ENCODE results near the gene PIP5K1A. TPM values are rescaled to one million over a fixed set of nuclear protein-coding genes. Genes with fewer than 3 reads are reported as not detected.

Gene PIP5K1A
- total RNA-seq, 1 donor = 67.7 TPM

- Histone ChIP-seq H3K27me3 (ENCODE audit: insufficient read depth, low read length) (no peaks in the 10 kb centered on the region), H3K36me3 (ENCODE audit: insufficient read depth, low read length) (peaks cover 15% of the 10 kb centered on the region), H3K27ac (ENCODE audit: low read depth, low read length) (peak within 1 kb of the TSS; percentile 68), H3K9me3 (ENCODE audit: low read depth, low read length) (no peaks in the 10 kb centered on the region), H3K4me2 (ENCODE audit: insufficient read depth, low read length) (peak within 1 kb of the TSS; percentile 98), H4K20me1 (ENCODE audit: insufficient read depth, low read length) (peaks cover 23% of the 10 kb centered on the region), H2AFZ (ENCODE audit: low read length) (peak within 1 kb of the TSS; percentile 97), H3K4me3 (ENCODE audit: insufficient read depth, low read length) (peak within 1 kb of the TSS; percentile 74), H3K4me1 (ENCODE audit: insufficient read depth, low read length) (peaks cover 9% of the 10 kb centered on the region), H3K79me2 (ENCODE audit: insufficient read depth, low read length) (peaks cover 48% of the 10 kb centered on the region)
- no peak for TF ChIP-seq CTCF (IDR thresholded peaks at IDR 0.05; ENCODE audit: extremely low read depth, low read depth, low read length)
- DNase-seq (ENCODE audit: insufficient read length, low spot score, missing footprints) = peak; percentile 98
These were observed 56.2 kb downstream of the PIP5K1A start, which contains the start of gene PSMD4 for GRCh38 chr1:151254217-151255213. PSMD4 (plus strand) TSS chr1:151254734; CDS start chr1:151254783, 49 bp downstream.

GRCh38 chr1:151255381-151255780 lies 57.0 kb downstream of the PIP5K1A start:
- DNase-seq (ENCODE audit: insufficient read length, low spot score, missing footprints) = peak; percentile 71
- Histone ChIP-seq H3K4me1 (ENCODE audit: insufficient read depth, low read length) (peaks cover 9% of the 10 kb centered on the region), H3K27me3 (ENCODE audit: insufficient read depth, low read length) (no peaks in the 10 kb centered on the region), H3K79me2 (ENCODE audit: insufficient read depth, low read length) (peaks cover 57% of the 10 kb centered on the region), H3K36me3 (ENCODE audit: insufficient read depth, low read length) (peaks cover 6% of the 10 kb centered on the region), H3K27ac (ENCODE audit: low read depth, low read length) (peak overlapping the region; percentile 68), H3K9me3 (ENCODE audit: low read depth, low read length) (no peaks in the 10 kb centered on the region), H4K20me1 (ENCODE audit: insufficient read depth, low read length) (peaks cover 23% of the 10 kb centered on the region), H3K4me2 (ENCODE audit: insufficient read depth, low read length) (peak overlapping the region; percentile 98), H3K4me3 (ENCODE audit: insufficient read depth, low read length) (peak overlapping the region; percentile 74), H2AFZ (ENCODE audit: low read length) (peak overlapping the region; percentile 97)
- no peak for TF ChIP-seq CTCF (IDR thresholded peaks at IDR 0.05; ENCODE audit: extremely low read depth, low read depth, low read length)

GRCh38 chr1:151259351-151259750 lies 61.0 kb downstream of the PIP5K1A start:
- TF ChIP-seq CTCF (IDR thresholded peaks at IDR 0.05; ENCODE audit: extremely low read depth, low read depth, low read length) = no peak
- H2AFZ ChIP-seq (ENCODE audit: low read length) = no peak overlapping the region
- no peak overlapping the region for H3K27ac ChIP-seq (ENCODE audit: low read depth, low read length)
- DNase-seq (ENCODE audit: insufficient read length, low spot score, missing footprints) = no peak
- no peak overlapping the region for H3K4me2 ChIP-seq (ENCODE audit: insufficient read depth, low read length)
- H4K20me1 ChIP-seq (ENCODE audit: insufficient read depth, low read length) = peaks cover 23% of the 10 kb centered on the region
- peaks cover 12% of the 10 kb centered on the region for H3K36me3 ChIP-seq (ENCODE audit: insufficient read depth, low read length)
- H3K4me3 ChIP-seq (ENCODE audit: insufficient read depth, low read length) = no peak overlapping the region
- no peaks in the 10 kb centered on the region for H3K27me3 ChIP-seq (ENCODE audit: insufficient read depth, low read length)
- H3K9me3 ChIP-seq (ENCODE audit: low read depth, low read length) = no peaks in the 10 kb centered on the region
- H3K4me1 ChIP-seq (ENCODE audit: insufficient read depth, low read length) = peaks cover 9% of the 10 kb centered on the region
- H3K79me2 ChIP-seq (ENCODE audit: insufficient read depth, low read length) = peaks cover 75% of the 10 kb centered on the region

All from osteoblast (primary cell).